Colon (tissue), 2 donors: Measurements from ENCODE around the gene TAF3.
"Not testable (repeated sequence)": the region's sequence is repeated elsewhere in the genome, so short reads cannot be mapped to it uniquely, and the experiment has no call there.

Experiments
- FAIRE-seq: peaks from 2 replicates; lab custom pipeline; 2012; peaks lifted over from hg19 to GRCh38; lab: Jason Lieb, UNC
- donor health status: control.
- donor health status: control.

TAF3 gene

GRCh38 chr10:7972367-7972766 lies 154.1 kb downstream of the TAF3 start:
- no peak for FAIRE-seq

GRCh38 chr10:7980196-7980595 lies 161.9 kb downstream of the TAF3 start:
- FAIRE-seq = no peak

GRCh38 chr10:7982727-7983126 lies 164.4 kb downstream of the TAF3 start:
- FAIRE-seq = no peak

- FAIRE-seq = no peak
Observed at GRCh38 chr10:7984325-7984724, 166.0 kb downstream of the TAF3 start.

- no peak for FAIRE-seq
Observed at GRCh38 chr10:7984896-7985295, 166.6 kb downstream of the TAF3 start.

- FAIRE-seq = no peak
Observed at GRCh38 chr10:7986851-7987250, 168.5 kb downstream of the TAF3 start.

GRCh38 chr10:7988989-7989388 lies 170.7 kb downstream of the TAF3 start:
- no peak for FAIRE-seq

GRCh38 chr10:7998831-7999230 lies 180.5 kb downstream of the TAF3 start:
- no peak for FAIRE-seq

GRCh38 chr10:8004469-8005000 lies 186.2 kb downstream of the TAF3 start:
- FAIRE-seq = no peak

- no peak for FAIRE-seq
Observed at GRCh38 chr10:8006274-8006999, 188.1 kb downstream of the TAF3 start.

- FAIRE-seq = no peak
Observed at GRCh38 chr10:8009031-8009430, 190.7 kb downstream of the TAF3 start.

GRCh38 chr10:8013006-8013405 lies 194.7 kb downstream of the TAF3 start:
- FAIRE-seq = no peak

- FAIRE-seq = no peak
Observed at GRCh38 chr10:8013619-8014018, 195.3 kb downstream of the TAF3 start.

- FAIRE-seq = no peak
Observed at GRCh38 chr10:8014649-8015048, 196.3 kb downstream of the TAF3 start.

GRCh38 chr10:8017277-8017676 lies 199.0 kb downstream of the TAF3 start:
- FAIRE-seq = no peak

GRCh38 chr10:8023321-8023720 lies 205.0 kb downstream of the TAF3 start:
- FAIRE-seq = no peak

GRCh38 chr10:8023851-8024250 lies 205.5 kb downstream of the TAF3 start:
- no peak for FAIRE-seq

- FAIRE-seq = no peak
Observed at GRCh38 chr10:8026349-8027259, 208.3 kb downstream of the TAF3 start.

- FAIRE-seq = not testable (repeated sequence)
Observed at GRCh38 chr10:8031211-8031610, 212.9 kb downstream of the TAF3 start.

- FAIRE-seq = no peak
Observed at GRCh38 chr10:8032558-8032957, 214.3 kb downstream of the TAF3 start.

- no peak for FAIRE-seq
Observed at GRCh38 chr10:8033812-8034465, 215.6 kb downstream of the TAF3 start.

GRCh38 chr10:8034466-8035005 lies 216.2 kb downstream of the TAF3 start:
- no peak for FAIRE-seq
